Omental fat pad (tissue), 4 donors: ENCODE data around the gene XCR1. TPM values are rescaled to one million over a fixed set of nuclear protein-coding genes. Genes with fewer than 3 reads are reported as not detected.
"Not testable (repeated sequence)": the region's sequence is repeated elsewhere in the genome, so short reads cannot be mapped to it uniquely, and the experiment has no call there.

Experiments
- ATAC-seq: fragments of 150-250 bp; one replicate; pipeline ENCODE4 v1.9.1; 2016; ENCODE audit warnings: mild to moderate bottlenecking, moderate library complexity; ENCODE audit not compliant: low FRiP score
- DNase-seq: peaks from one replicate; pipeline ENCODE4 v3.0.0-alpha.2; 2019; ENCODE audit warnings: low spot score
- CTCF ChIP-seq, 3 donors: fragments of 450-650 bp; IDR thresholded peaks; one replicate each; pipeline ENCODE4 v1.5.1; 2016 to 2017; ENCODE audit warnings: antibody characterized with exemption in 3 of 3, mild to moderate bottlenecking in 3 of 3, moderate library complexity in 2 of 3
- total RNA-seq, 4 donors: library from RNA; depleted of rRNA; stranded (reverse); fragments of >200 nt; gene quantifications; one replicate each; pipeline ENCODE4 v1.1.0, GENCODE V29; 2016

The XCR1 gene
- total RNA-seq, 4 donors from 2014 or later, result 0.06 to 0.12 (median 0.09) TPM; not detected in 1

DNA sequence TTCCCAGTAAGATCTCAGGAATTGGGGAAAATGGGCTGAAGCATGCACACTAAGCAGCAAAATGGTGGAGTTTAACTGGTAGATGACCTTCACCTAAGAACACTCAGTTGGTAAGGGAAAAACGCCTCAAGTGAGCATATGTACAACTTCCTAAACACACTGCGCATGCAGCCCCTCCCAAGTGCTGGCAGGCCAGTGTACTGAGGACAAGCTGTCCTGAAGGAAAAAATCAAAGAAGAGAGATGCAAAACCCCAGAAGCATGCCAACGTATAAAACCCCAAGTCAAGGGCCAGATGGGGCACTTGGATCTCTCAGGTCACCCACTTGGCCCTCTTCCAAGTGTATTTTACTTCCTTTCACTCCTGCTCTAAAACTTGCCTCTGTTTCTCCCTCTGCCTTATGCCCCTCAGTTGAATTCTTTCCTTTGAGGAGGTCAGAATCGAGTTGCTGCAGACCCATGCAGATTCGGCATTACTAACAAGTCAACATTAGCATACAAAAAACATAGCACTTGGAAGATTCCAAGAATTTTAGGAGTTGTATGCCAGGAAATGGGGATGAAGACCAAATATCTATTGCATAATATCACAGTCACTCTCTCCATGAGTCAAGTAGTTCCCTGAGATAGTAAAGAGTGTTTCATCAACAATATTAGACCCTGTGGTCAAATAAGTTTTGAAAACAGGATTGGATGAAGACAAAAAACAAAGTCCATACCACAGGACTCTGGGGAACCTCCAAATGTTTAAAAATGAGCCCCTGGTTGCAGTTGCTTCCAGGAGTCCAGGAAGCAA lies 20.8 kb downstream of the XCR1 start:
- ATAC-seq, result peak; percentile 75
- no peak for DNase-seq
- no peak for TF ChIP-seq CTCF (IDR thresholded peaks at IDR 0.05)

DNA sequence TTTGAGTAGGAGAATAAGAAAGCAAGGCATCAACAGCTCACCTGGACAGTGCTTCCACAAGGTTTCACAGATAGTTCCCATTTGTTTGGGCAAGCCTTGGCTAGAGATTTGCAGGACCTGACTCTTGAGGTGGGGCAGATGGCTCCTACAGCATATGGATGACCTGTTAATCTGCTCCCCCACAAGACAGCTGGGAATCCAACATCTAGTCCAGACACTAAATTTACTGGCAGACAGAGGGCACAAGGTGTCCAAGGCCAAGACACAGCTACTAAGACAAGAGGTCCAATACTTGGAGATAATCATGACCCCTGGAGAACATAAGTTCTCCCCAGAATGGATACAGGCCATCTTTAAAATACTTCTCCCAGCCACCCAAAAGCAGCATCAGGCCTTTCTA lies 23.6 kb downstream of the XCR1 start:
- DNase-seq, ATAC-seq: not testable (repeated sequence)

DNA sequence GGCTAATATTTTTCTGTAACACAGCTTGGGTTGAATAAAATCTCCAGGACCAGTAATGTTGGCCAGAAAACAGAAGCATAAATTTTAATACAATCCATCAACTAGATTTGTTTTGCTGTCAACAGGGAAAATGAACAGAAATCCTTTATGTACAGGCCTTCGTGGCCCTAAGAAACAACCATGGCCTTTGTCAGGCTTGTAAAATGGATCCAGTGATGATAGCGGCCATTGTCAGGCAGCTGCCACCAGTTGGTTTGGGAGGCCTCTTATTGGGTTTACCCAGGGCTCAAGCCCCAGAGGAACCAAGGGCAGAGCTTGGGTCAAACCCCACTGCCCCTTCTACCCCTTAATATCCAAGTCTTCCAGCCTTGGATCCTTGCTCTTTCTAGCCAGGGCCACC lies 26.1 kb downstream of the XCR1 start:
- no peak for DNase-seq
- ATAC-seq, result no peak
- no peak for TF ChIP-seq CTCF (IDR thresholded peaks at IDR 0.05)

DNA sequence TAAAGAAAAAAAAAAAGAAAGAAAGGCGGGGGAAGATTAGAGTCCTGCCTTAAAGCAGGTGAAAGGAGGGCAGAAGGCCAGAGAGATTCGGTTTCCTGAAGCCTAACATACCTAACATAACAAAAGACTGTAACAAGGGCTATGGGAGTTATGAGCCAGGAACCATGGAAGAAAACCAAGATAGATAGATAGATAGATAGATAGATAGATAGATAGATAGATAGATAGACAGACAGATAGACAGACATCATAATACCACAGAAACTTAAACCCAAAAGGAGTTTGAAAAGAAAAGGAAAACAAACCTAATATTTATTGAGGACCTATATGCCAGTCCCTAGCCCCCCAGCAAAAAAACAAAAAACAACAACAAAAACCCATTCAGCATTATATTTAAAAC lies 29.3 kb downstream of the XCR1 start:
- ATAC-seq (no peak), DNase-seq (no peak)
- no peak for TF ChIP-seq CTCF (IDR thresholded peaks at IDR 0.05)

GRCh38 chr3:45997499-45997898 lies 29.8 kb downstream of the XCR1 start:
- not testable (repeated sequence) for ATAC-seq, DNase-seq

DNA sequence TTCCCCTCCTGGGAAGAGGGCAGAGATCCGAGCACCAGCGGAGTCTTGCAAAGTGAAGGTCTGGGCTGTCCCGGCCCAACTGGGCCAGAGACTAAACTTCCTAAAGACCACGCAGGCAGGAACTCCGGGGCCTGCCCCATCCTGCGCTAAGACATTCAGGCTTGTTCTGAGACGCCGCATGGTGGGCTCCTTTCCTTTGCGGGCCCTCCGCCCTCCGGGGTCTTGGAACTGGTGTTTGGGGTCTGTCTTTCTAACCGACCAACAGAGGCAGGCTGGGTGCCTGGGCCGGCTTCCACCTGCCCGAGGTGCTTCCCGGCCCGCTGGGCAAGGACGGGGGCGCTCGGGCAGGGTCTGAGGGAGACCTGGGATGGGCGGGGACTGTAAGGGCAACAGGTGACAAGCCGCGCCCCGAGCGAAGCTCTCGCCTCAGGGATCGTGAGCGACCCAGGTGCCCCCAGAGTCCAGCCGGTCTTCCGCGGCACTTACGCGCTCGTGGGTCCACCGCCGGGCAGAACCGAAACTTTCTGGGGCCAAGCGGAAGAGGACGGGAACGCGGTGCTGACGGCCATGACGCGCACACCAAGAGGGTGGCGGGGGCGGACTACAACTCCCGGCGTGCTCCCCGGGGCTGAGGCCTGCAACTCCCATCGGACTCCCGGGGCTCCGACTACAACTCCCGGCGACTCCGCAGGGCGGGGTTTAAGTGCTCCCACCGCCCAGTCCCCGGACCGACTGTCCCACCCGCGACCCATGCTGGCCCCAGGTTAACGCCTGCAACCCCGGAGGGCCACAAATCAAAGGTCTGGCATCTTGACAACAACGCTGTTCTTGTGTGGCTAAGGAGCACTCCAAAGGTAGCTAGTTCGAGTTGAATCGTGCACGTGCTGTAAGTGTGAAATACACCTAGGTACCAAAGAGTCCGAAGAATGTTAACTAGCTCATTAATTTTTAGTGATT lies 31.8 kb downstream of the XCR1 start, which contains the start of gene FYCO1:
FYCO1 (minus strand) TSS at position 589 of the 957 bp plus-strand sequence. CDS start 10,914 bp downstream, outside the sequence.
- DNase-seq (peak; percentile 70), ATAC-seq (peak; percentile 95)
- no peak for TF ChIP-seq CTCF (IDR thresholded peaks at IDR 0.05)

DNA sequence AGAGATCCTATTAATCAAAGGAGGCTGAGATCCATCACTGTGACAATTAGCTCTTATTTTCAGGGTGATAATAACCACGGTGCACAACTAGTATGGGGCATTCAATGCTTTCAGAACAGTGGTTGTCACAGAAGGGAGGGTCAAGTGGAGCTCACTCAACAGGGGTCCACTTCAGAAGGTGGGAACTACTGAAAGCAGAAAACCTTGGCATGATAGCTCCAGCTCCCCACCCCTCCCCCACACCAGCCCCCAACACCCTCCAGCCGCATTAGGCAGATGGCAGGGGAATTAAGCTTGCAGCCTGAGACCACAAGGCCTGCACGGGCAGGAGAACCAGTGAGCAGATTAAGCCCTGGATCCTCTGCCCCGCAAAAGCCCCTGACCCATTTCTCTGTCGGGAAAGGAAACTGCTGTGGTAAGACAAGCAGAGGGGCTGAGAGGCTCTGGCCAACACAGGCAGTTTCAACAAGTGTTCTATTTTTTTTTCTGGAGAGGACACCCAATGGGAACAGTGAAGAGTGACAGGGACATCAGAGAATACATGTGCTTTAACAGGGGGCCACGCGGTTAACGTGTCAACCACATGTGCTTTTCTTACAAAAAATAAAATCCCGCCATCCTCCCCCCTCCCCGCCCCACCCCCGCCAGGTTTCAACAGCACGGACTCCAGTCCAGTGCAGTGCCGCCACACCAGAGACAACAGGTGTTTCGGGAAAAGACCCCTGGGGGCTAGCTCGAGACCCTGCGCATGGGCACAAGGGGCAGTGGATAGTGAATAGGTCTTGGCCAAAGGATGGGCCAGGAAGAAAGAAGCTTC lies 32.7 kb downstream of the XCR1 start:
- DNase-seq (no peak), ATAC-seq (peak; percentile 43)
- no peak for TF ChIP-seq CTCF (IDR thresholded peaks at IDR 0.05)
